ENCODE data around the gene TUBB4A.
A peak's percentile ranks its signal among the peaks of the same experiment; 100 is the strongest.

The TUBB4A gene

DNA sequence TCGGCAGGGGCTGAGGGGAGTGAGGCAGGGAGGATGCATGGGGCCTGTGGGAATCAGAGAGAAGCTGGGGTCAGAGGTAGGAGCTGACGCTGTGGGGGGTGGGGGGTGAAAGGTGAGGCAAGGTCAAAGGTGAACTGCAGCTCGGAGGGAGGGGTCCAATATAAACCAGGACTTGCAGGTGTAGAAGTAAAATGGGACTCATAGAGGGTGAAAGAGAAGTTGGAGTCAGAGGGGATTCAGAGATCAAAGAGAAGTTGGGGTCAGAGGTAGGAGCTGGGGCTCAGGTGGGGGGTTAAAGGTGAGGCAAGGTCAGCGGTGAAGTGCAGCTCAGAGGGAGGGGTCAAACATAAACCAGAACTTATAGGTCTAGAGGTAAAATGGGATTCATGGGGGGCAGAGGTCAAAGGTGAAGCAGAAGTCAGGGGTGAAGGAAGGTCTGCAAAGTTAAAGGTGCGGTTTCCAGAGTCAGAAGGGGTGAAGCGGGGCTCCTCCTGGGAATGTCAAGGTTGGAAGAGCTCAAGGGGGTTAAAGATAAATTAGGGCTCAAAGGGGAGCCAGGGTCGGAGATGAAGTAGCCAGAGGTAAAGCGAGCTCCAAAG is 7.6 kb downstream of the TUBB4A start:
- DNase-seq (ENCODE audit: insufficient read length, low spot score): no peak
- no peak for FAIRE-seq
- TF ChIP-seq POLR2A (IDR thresholded peaks at IDR 0.05; ENCODE audit: low read depth, low read length): no peak

DNA sequence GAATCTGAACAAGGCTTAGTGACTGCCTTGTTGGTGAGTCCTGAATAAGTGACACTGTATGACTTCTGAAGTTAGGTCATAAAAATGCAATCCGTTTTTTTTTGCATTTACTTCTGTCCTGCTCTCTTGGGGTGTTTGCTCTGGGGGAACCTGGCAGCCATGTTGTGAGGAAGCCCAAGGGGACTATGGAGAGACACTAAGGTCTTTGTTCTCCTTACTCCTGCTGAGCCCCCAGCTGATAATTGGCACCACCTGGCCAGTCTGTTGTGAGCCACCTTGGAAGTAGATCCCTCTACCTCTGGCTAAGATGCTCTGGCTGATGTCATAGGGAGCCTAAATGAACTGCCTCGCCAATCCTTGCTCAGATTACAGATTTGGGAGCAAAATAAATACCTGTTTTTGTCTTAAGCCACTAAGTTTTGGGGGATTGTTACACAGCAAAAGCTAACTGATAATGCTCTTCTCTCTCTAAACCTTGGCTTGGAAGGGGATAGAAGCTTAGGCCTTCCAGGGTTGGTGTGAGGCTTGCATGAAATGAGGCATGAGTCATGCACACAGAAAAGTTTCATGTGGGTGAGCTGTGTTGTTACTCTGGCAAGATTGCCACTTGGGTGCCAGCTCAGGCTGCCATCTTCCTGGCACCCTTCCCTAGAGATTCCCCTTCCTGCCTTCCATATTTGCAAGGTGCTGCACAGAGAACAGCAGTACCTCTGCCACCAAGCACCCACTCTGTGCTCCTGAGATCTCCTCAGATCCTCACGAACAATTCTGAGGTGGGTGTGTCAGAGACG is 10.1 kb downstream of the TUBB4A start:
- TF ChIP-seq POLR2A (IDR thresholded peaks at IDR 0.05; ENCODE audit: low read depth, low read length): no peak
- DNase-seq (ENCODE audit: insufficient read length, low spot score): no peak
- FAIRE-seq: no peak

DNA sequence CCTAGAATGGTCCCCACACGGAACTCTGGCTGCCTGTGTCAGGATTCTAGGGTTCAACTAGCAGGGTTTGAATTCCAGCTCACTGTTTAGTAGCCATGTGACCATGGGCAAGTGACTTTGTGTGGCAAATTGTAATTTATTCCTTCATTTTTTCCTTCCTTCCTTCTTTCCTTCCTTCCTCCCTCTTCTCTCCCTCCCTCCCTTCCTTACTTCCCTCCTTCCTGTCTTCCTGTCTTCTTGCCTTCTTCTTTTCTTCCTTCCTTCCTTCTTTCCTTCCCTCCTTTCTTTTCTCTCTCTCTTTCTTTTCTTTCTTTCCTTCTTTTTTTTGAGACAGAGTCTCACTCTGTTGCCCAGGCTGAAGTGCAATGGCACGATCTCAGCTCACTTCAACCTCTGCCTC is 12.0 kb downstream of the TUBB4A start:
- DNase-seq (ENCODE audit: insufficient read length, low spot score) (no peak), FAIRE-seq (no peak)
- TF ChIP-seq POLR2A (IDR thresholded peaks at IDR 0.05; ENCODE audit: low read depth, low read length): no peak

DNA sequence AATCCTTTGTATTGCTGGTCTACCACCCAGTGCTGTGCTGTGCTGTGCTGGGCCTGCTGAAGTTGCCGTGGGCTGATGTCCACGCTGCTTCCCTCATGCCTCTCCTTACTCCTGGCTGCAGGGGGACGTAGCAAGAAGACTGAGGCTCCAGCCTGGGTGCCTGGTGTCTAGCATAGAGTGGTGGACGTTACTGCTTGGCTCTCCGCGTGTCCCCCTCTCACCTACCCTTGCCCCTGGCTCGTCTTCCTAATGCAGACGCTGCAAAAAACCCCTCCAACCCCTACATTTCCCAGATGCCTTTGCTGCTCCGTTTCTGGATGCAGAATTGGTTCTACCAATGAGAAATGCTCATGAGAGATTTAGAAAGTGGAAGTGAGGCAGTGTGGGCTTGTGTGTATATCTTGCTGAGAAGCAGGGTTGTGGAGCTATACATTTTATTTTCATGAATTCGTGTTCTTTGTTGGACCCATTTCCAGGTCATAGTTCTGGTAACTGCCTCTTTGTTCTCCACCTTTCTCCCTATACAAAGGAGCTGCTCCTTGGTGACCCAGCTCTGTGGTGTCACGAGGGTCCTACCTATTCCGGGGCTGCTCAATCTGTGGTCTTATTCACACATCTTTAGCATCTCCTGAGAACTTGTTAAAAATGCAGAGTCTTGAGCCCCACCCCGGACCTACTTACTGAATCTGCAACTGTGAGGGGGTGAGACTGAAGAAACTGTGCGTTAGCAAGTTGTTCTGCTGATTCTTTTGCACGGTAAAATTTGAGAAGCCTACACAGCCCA is 12.6 kb downstream of the TUBB4A start:
- DNase-seq (ENCODE audit: insufficient read length, low spot score) (no peak), FAIRE-seq (no peak)
- TF ChIP-seq POLR2A (IDR thresholded peaks at IDR 0.05; ENCODE audit: low read depth, low read length): no peak

DNA sequence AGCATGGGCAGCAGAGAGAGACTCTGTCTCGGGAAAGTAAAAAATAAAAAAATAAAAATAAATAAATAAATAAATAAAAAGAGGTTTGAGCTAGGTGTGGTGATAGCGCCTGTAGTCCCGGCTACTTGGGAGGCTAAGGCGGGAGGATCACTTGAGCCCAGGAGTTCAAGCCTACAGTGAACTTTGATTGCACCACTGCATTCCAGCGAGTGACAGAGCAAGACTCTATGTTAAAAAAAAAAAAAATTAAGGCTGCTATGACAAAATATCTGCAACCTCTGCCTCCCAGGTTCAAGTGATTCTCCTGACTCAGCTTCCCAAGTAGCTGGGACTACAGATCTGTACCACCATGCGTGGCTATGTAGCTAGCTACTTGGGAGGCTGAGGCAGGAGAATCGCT is 17.3 kb downstream of the TUBB4A start:
- no peak for TF ChIP-seq POLR2A (IDR thresholded peaks at IDR 0.05; ENCODE audit: low read depth, low read length)
- DNase-seq (ENCODE audit: insufficient read length, low spot score): no peak
- FAIRE-seq: no peak

DNA sequence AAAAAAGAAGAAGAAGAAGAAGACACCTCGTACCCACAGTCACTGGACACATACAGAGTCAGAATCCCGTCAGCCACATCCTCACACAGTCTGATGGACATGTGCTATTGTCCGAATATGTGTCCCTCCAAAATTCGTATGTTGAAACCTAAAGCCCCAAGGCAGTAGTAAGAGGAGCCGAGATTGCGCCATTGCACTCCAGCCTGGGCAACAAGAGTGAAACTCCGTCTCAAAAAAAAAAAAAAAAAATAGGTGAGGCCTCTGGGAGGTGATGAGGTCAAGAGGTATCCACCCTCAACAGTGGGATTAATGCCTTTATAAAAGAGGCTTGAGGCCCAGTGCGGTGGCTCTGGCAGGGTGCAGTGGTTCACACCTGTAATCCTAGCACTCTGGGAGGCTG is 17.9 kb downstream of the TUBB4A start:
- DNase-seq (ENCODE audit: insufficient read length, low spot score) (no peak), FAIRE-seq (no peak)
- no peak for TF ChIP-seq POLR2A (IDR thresholded peaks at IDR 0.05; ENCODE audit: low read depth, low read length)

DNA sequence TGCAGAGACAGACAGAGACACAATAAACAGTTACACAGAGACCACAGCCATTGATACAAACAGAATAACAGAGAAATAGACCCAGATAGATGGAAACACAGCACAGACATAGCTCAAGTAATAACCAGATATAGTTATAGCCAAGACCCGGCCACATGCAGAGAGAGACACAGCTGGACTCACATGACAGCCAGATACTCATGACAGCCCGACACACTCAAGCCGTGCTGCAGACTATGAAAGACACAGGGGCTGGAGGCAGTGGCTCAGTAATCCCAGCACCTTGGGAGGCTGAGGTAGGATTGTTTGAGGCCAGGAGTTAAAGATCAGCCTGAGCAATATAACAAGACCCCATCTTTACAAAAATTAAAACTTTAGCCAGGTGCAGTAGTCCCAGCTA is 18.9 kb downstream of the TUBB4A start:
- DNase-seq (ENCODE audit: insufficient read length, low spot score) (no peak), FAIRE-seq (no peak)
- TF ChIP-seq POLR2A (IDR thresholded peaks at IDR 0.05; ENCODE audit: low read depth, low read length): no peak

DNA sequence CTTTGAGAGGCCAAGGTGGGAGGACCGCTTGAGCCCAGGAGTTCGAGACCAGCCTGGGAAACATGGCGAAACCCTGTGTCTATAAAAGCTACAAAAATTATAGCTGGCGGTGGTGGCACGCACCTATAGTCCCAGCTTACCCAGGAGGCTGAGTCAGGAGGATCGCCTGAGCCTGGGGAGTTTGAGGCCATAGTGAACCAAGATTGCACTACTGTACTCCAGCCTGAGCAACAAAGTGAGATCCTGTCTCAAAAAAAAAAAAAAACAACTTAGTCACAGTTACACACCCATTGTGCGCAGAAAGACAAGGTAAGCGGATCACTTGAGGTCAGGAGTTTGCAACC is 19.8 kb downstream of the TUBB4A start:
- no peak for DNase-seq (ENCODE audit: insufficient read length, low spot score)
- FAIRE-seq: no peak
- TF ChIP-seq POLR2A (IDR thresholded peaks at IDR 0.05; ENCODE audit: low read depth, low read length): no peak

DNA sequence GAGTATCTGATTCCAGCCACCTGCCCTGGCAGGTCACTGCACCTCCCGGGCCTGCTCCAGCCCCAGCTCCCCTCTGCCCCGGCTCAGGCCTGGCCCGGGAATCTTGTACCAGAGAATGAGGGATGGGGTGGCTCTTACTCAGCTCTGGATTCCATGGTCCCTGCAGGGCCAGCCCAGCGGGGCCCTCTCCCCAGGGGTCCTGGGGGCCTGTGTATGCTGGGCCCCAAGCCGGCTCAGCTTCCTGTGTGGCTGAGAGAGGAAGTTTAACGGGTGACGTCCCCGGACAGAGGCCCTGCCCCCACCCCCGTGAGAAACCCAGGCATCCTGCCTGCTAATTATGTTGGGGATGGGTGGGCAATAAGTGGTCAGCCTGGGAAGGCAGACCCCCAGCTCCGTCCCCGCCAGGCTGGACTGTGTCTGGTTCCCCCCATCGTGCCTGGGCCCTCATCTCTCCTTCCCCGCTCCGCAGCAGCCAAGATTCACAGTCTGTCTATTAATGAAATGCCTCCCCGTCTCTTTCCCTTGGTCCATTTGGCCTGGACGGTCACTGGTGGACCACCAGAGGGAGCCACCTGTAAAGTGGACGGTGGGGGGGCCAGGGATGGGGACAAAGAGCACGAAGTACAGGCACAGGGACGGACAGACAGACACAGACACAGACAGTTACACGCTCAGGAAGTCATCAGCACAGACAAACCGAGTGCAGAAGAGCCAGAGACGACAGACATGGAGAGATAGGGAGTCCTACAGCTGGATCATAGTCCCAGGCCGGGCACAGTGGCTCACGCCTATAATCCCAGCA is 20.4 kb downstream of the TUBB4A start, which contains the start of gene DENND1C:
Gene DENND1C (minus strand): TSS at position 247 of the 802 bp plus-strand sequence. CDS start 92 bp downstream, at position 155.
- DNase-seq (ENCODE audit: insufficient read length, low spot score) (peak; percentile 46), FAIRE-seq (no peak)
- TF ChIP-seq POLR2A (IDR thresholded peaks at IDR 0.05; ENCODE audit: low read depth, low read length): no peak

DNA sequence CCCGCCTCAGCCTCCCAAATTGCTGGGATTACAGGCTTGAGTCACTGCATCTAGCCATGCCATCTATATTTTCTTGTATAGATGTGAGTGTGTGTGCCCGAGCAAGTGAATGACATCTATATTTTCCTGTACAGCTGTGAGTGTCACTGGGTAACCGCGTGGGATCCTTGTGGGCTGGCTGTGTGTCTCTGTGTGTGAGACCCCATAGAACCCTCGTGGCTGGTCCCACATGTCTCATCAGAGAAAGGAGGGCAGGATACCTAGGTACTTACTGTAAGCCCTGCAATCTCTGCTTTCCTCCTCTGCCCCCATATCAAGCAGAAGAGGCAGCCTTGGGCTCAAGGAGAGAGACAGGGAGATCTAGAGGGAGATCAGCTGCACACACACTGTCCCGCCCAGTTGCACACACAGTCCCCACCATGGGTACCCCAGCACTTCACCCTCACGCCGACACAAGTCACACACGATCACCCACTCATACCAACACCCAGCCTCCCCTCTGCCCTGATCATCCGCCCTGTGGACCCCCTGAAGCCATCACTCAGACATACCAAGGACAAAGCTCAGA is 21.2 kb downstream of the TUBB4A start:
- FAIRE-seq: no peak
- no peak for DNase-seq (ENCODE audit: insufficient read length, low spot score)
- TF ChIP-seq POLR2A (IDR thresholded peaks at IDR 0.05; ENCODE audit: low read depth, low read length): no peak

DNA sequence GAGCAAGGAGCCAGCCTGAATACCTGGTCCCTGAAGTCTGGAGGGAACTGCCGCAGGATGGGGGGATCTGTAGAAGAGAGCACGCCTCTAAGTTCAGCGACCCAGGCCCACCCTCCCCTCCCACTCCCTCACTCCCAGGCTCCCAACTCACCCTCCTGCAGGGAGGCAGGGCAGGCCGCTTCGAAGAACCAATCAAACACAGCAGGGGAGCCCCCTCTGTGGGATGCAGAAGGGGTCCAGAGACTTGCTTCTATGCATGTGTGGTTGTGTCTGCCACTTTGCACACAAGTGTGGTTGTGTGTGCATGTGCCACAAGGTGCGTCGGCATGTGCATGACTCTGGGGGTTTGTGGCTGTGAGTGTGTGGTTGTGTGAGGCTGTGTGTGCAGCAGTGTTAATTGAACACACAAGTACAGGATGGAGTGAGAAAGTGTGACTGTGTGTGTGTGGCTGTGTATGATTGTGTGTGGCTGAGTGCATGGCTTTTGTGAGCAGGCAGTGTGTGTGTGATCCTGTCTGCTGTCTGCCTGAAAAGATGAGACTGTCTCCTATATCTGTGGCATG is 22.2 kb downstream of the TUBB4A start:
- DNase-seq (ENCODE audit: insufficient read length, low spot score): no peak
- FAIRE-seq: no peak
- no peak for TF ChIP-seq POLR2A (IDR thresholded peaks at IDR 0.05; ENCODE audit: low read depth, low read length)

DNA sequence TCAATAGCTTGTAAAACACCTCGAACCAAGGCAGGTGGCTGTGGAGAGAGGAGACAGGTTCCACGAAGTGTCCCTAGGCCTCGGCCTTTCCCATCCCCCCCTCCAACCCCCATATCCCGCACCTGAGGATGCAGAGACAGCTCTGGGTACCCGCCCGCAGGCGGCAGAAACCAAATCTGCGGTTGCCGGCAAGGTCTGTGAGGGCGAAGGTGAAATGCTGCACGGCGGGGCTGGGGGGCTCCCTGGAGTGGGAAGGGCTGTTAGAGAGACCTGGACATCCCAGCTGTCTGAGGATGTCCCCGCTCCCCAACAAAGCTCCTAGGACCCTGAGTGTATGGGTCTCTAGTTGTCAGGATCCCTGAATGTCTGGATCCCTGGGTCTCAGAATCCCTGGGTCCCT is 23.3 kb downstream of the TUBB4A start:
- no peak for FAIRE-seq
- TF ChIP-seq POLR2A (IDR thresholded peaks at IDR 0.05; ENCODE audit: low read depth, low read length): no peak
- DNase-seq (ENCODE audit: insufficient read length, low spot score): no peak

DNA sequence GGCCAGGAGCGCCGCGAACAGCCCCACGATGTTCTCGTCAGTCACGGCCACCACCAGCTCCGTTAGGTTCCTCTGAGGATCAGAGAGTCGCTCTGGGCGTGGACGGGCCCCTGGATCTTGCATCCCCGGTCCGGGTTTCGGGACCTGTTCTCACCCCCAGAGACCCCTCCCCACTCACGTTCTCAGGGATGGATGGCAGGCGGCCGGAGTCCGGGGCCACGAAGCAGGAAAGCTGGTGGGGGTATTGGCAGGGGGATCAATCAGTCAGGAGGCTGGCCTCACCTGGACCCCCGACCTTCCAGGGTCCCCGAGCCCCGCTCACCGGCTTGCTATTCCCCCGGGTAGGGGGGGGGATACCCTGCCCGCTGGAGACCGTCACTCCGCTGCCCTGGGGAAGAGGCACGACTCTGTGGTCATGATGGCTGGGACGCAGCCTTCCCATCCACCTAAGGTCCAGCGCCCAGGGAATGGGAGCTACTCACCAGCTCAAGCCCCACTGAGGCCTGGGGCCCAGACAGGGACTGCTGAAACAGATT is 25.1 kb downstream of the TUBB4A start:
- DNase-seq (ENCODE audit: insufficient read length, low spot score): no peak
- no peak for TF ChIP-seq POLR2A (IDR thresholded peaks at IDR 0.05; ENCODE audit: low read depth, low read length)
- no peak for FAIRE-seq

Measured in H54 (cell line).